ENCODE results near the gene HYOU1.
A peak's percentile ranks its signal among the peaks of the same experiment; 100 is the strongest.

The HYOU1 gene

GRCh38 chr11:118996926-118997626 is 59.9 kb downstream of the HYOU1 start:
- Histone ChIP-seq H4K20me1 (ENCODE audit: insufficient read depth, low read length) (no peaks in the 10 kb centered on the region), H3K9ac (ENCODE audit: low read length) (peak overlapping the region; percentile 93), H3K4me3 (ENCODE audit: low read depth, low read length, poor library complexity, severe bottlenecking) (peak overlapping the region; percentile 86), H3K27me3 (ENCODE audit: insufficient read depth, low read length) (no peaks in the 10 kb centered on the region), H3K9me2 (ENCODE audit: low read depth, low read length) (no peaks in the 10 kb centered on the region), H3K36me3 (ENCODE audit: insufficient read depth, low read length) (peaks cover 28% of the 10 kb centered on the region), H2AFZ (ENCODE audit: low read length) (no peak overlapping the region), H3K4me1 (ENCODE audit: insufficient read depth, low read length, severe bottlenecking) (peaks cover 21% of the 10 kb centered on the region), H3K27ac (ENCODE audit: low read depth, low read length, poor library complexity, severe bottlenecking) (peak overlapping the region; percentile 37), H3K9me3 (ENCODE audit: low read length) (no peaks in the 10 kb centered on the region), H3F3A (ENCODE audit: insufficient read depth, low read length) (no peaks in the 10 kb centered on the region), H3K4me2 (ENCODE audit: low read length) (peak overlapping the region; percentile 94), H3K79me2 (ENCODE audit: insufficient read depth, low read length) (peaks cover 4% of the 10 kb centered on the region; the same call in 1 of the 2 replicates)
- TF ChIP-seq EZH2 (IDR thresholded peaks at IDR 0.05; ENCODE audit: borderline replicate concordance, low read length) = no peak
- TF ChIP-seq CTCF (IDR thresholded peaks at IDR 0.05; ENCODE audit: low read length) = peak; percentile 16; the same call in 1 of the 2 replicates

Data from OCI-LY1 (cell line).